OCI-LY3 (cell line): ENCODE data around the gene KRT4.

ENCODE experiments used
- H2AFZ ChIP-seq: fragments of 200-600, 300-600 bp; shearing (Covaris generic); 2 replicates; pipeline ENCODE4 v1.6.0; 2014; ENCODE audit warnings: antibody characterized with exemption, low read depth, low read length
- H3K27ac ChIP-seq: fragments of 200-600, 300-600 bp; sonication (generic); 2 replicates; pipeline ENCODE4 v1.5.1; 2014; ENCODE audit warnings: mild to moderate bottlenecking, low read length, moderate library complexity, mixed read lengths
- H3K27me3 ChIP-seq: fragments of 200-600, 300-600 bp; sonication (generic); 2 replicates; pipeline ENCODE4 v1.6.1; 2014; ENCODE audit warnings: low read depth, low read length, mixed read lengths
- H3K36me3 ChIP-seq: fragments of 200-600, 300-600 bp; sonication (generic); replicated peaks from 2 replicates; pipeline ENCODE3; 2014; ENCODE audit warnings: low read depth, low read length, mixed read lengths
- H3K4me1 ChIP-seq: fragments of 300-600, 200-600 bp; sonication (generic); 2 replicates; pipeline ENCODE4 v1.6.1; 2014; ENCODE audit warnings: low read length, mixed read lengths
- H3K4me2 ChIP-seq: fragments of 200-600, 300-600 bp; sonication (generic); 2 replicates; pipeline ENCODE4 v1.6.1; 2014; ENCODE audit warnings: low read length, mixed read lengths
- H3K4me3 ChIP-seq: fragments of 300-600, 200-600 bp; sonication (generic); 2 replicates; pipeline ENCODE4 v1.5.1; 2014; ENCODE audit warnings: antibody characterized with exemption, mild to moderate bottlenecking, low read length, moderate library complexity
- H3K79me2 ChIP-seq: fragments of 300-600, 200-600 bp; shearing (Covaris generic); 2 replicates; pipeline ENCODE4 v1.6.1; 2014; ENCODE audit warnings: mild to moderate bottlenecking, low read length, mixed read lengths
- H3K9ac ChIP-seq: fragments of 300-600, 200-600 bp; shearing (Covaris generic); 2 replicates; pipeline ENCODE4 v1.6.0; 2014; ENCODE audit warnings: mild to moderate bottlenecking, low read length, moderate library complexity
- H3K9me3 ChIP-seq: fragments of 200-600, 300-600 bp; shearing (Covaris generic); 2 replicates; pipeline ENCODE4 v1.6.1; 2014; ENCODE audit warnings: low read length, mixed read lengths; ENCODE audit not compliant: insufficient read depth
- H4K20me1 ChIP-seq: fragments of 200-600, 300-600 bp; sonication (generic); 2 replicates; pipeline ENCODE4 v1.6.1; 2016; ENCODE audit warnings: low read length, mixed read lengths; ENCODE audit not compliant: insufficient read depth
- EZH2phosphoT487 ChIP-seq: fragments of 200-600 bp; shearing (Covaris generic); IDR thresholded peaks from 2 replicates; pipeline ENCODE4 v1.6.1; 2018; ENCODE audit warnings: antibody characterized with exemption, mixed run types, low read depth
- TF ChIP-seq, protein P1 (sequence below): fragments of 200-600, 300-600 bp; sonication (generic); IDR thresholded peaks from 2 replicates; pipeline ENCODE4 v1.5.1; 2014; ENCODE audit warnings: antibody characterized with exemption, low read length, low read depth

The KRT4 gene

GRCh38 chr12:52821826-52822660, 8.1 kb upstream of the KRT4 start:
- Histone ChIP-seq H4K20me1 (no peaks in the 10 kb centered on the region), H3K27ac (no peak overlapping the region), H3K4me2 (no peak overlapping the region)

GRCh38 chr12:52821071-52821730, 7.3 kb upstream of the KRT4 start:
- H3K4me2 ChIP-seq = no peak overlapping the region
- H3K9me3 ChIP-seq = no peaks in the 10 kb centered on the region
- H2AFZ ChIP-seq = no peak overlapping the region
- no peaks in the 10 kb centered on the region for H3K36me3 ChIP-seq
- no peaks in the 10 kb centered on the region for H3K79me2 ChIP-seq
- no peaks in the 10 kb centered on the region for H4K20me1 ChIP-seq
- no peak overlapping the region for H3K27ac ChIP-seq
- H3K4me3 ChIP-seq = no peak overlapping the region
- TF ChIP-seq, protein P1, sequence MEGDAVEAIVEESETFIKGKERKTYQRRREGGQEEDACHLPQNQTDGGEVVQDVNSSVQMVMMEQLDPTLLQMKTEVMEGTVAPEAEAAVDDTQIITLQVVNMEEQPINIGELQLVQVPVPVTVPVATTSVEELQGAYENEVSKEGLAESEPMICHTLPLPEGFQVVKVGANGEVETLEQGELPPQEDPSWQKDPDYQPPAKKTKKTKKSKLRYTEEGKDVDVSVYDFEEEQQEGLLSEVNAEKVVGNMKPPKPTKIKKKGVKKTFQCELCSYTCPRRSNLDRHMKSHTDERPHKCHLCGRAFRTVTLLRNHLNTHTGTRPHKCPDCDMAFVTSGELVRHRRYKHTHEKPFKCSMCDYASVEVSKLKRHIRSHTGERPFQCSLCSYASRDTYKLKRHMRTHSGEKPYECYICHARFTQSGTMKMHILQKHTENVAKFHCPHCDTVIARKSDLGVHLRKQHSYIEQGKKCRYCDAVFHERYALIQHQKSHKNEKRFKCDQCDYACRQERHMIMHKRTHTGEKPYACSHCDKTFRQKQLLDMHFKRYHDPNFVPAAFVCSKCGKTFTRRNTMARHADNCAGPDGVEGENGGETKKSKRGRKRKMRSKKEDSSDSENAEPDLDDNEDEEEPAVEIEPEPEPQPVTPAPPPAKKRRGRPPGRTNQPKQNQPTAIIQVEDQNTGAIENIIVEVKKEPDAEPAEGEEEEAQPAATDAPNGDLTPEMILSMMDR = no peak
- no peak for TF ChIP-seq EZH2phosphoT487
- no peak overlapping the region for H3K9ac ChIP-seq
- peaks cover 35% of the 10 kb centered on the region for H3K27me3 ChIP-seq
- H3K4me1 ChIP-seq = no peaks in the 10 kb centered on the region

More at GRCh38 chr12:52821826-52822660, 8.1 kb upstream of the KRT4 start:
- Histone ChIP-seq H3K79me2 (no peaks in the 10 kb centered on the region), H3K9ac (no peak overlapping the region), H3K36me3 (no peaks in the 10 kb centered on the region), H3K4me1 (no peaks in the 10 kb centered on the region), H3K9me3 (no peaks in the 10 kb centered on the region), H3K27me3 (peaks cover 35% of the 10 kb centered on the region), H2AFZ (no peak overlapping the region), H3K4me3 (no peak overlapping the region)
- TF ChIP-seq, protein P1 = no peak
- no peak for TF ChIP-seq EZH2phosphoT487

DNA sequence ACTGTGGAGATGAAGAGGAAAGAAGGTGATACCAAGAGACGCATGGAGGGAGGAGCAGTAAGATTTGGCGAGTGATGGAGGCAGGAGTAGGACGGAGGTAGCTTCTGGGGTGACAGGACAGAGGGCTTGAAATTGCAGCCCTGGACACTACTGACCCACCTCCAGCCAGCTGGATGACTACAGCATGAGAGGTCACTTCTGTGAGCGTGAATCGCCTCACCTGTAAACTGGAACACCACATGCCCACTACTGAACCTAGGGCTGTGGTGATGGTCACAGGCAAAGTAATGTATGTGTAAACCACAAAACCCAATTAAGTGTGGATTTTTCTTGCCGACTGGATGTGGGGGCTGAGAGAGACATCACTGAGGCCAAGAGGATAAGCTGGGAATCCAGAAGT, 6.6 kb upstream of the KRT4 start:
- no peaks in the 10 kb centered on the region for H3K4me1 ChIP-seq
- H3K36me3 ChIP-seq = no peaks in the 10 kb centered on the region
- peaks cover 35% of the 10 kb centered on the region for H3K27me3 ChIP-seq
- H3K27ac ChIP-seq = no peak overlapping the region
- H3K4me2 ChIP-seq = no peak overlapping the region
- no peak overlapping the region for H3K9ac ChIP-seq
- TF ChIP-seq, protein P1 = no peak
- TF ChIP-seq EZH2phosphoT487 = no peak
- no peaks in the 10 kb centered on the region for H4K20me1 ChIP-seq
- H2AFZ ChIP-seq = no peak overlapping the region
- no peak overlapping the region for H3K4me3 ChIP-seq
- no peaks in the 10 kb centered on the region for H3K79me2 ChIP-seq
- H3K9me3 ChIP-seq = no peaks in the 10 kb centered on the region

DNA sequence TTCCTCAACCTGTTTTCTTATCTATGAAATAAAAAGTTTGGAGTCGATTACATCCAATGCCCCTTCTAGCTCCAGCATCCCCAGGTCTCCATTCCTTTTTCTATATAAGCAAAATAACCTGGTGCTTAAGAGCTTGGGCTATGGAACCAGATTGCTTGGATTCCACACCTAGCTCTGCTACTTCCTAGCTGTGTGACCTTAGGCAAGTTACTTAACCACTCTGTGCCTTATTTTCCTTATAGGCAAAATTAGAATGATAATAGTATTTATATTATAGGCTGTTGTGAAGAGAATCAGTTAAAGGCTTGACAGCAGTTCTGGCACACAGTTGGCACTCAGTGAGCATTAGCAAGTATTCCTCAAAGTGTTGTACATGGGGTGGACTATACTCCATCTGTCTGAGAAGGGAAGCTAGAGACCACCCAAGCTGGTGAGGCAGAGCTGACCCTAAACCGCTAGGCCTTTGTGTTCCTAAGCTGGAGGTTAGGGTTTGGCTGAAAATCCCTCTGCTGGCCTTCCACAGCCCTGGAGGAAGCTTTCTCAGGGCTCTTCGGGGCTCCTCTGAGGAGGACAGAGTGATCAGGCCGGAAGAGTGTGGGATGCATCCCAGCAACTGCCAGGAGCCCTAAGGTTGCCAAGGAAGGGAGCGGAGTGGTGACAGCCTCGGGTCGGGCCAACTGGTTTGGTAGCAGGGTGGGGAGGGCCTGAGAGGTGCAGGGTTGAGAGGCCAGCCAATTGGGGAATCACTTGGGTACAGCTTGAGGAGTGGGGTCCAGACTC, 6.0 kb upstream of the KRT4 start:
- H3K36me3 ChIP-seq = no peaks in the 10 kb centered on the region
- H3K9me3 ChIP-seq = no peaks in the 10 kb centered on the region
- no peak overlapping the region for H3K27ac ChIP-seq
- no peak overlapping the region for H3K4me3 ChIP-seq
- no peak overlapping the region for H3K9ac ChIP-seq
- no peak overlapping the region for H2AFZ ChIP-seq
- H3K79me2 ChIP-seq = no peaks in the 10 kb centered on the region
- TF ChIP-seq EZH2phosphoT487 = no peak
- TF ChIP-seq, protein P1 = no peak
- no peaks in the 10 kb centered on the region for H3K4me1 ChIP-seq
- peaks cover 35% of the 10 kb centered on the region for H3K27me3 ChIP-seq
- H4K20me1 ChIP-seq = no peaks in the 10 kb centered on the region
- H3K4me2 ChIP-seq = no peak overlapping the region
